HL-60/S4 treated with phorbol 12-myristate 13-acetate at 8.2 ng/mL for 4 days and 3 days (cell line): ENCODE results near the gene RXFP2.

Experiments used
- in situ Hi-C: fragments of 300-500 bp; cut with MboI; formaldehyde crosslinking; loops from 2 replicates; pipeline ENCODE4 v1.15.0; 2022; ENCODE audit warnings: low sequenced_read_pairs

Gene RXFP2

DNA sequence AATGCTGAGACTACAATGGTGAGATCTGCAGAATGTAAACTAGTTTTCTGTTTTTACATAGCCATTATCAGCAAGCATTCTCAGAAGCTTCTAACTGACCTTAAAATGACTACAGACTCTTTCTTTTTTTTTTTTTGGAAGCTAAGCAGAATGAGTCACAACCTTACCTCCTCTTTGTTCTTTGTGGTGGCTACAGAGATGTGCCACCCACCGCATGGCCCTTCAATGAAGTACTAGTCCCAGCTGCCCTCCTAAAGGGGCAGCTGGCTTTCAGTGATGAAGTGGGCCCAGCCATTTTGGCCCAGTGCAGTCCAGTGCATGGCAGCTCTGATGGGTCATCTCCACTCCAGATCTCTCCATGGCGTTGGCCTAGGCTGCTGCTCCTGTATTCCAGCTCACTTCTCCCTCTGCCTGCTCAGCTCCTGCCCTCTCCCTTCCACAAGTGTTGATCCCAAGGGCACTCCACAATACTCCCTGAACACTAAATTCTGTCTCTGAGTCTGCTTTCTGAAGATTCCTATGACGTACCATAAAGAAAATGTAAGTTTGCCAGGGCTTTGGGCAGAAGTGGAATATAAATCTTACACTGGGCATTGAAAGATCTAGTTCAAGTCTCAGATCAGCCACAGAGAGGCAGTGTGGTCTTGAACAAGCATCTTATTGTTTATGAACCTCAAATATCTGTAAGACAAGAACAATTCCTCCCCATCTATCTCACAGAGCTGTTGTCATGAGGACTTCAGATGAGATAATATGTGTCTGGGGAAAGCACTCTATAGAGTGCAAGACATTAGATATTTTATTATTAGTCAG lies 85.6 kb downstream of the RXFP2 start:
- in situ Hi-C loops: no loop called here

DNA sequence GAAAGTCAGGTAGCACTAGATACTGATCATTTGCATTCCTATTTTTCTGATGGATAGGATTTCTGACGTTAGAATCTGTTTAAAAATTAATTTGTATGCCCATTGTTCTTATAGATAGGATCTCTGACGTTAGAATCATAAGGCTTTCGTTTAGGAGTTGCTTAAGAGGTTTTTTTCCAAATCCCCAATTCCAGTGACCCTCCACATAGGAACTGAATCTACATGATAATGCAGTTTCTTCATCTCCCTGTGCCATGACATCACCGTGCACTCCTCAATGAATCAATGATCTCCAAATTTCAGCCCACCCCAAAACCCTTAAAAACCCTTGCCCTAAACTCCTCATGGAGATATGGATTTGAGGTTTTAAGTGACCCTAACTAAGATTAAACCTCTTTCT lies 87.2 kb downstream of the RXFP2 start:
- in situ Hi-C loops: no loop called here

DNA sequence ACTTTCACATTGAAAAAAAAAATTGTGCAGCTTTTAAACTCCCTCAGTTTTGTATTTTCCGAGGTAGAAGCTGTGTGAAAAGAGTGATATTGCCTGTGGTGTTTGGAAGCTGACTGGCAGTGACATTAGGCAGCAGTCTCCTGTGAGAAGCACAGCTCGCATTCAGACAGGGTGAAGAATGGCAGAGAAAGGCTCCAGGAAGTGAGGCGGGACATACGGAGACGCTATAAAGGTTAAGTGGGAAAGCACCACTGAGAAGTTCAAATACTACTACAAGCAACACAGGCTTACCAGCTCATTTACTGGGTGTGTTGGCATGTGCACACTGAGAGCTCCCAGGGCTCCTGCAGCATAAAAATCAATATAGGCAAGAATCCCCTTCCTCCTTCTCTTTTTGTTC lies 88.4 kb downstream of the RXFP2 start:
- in situ Hi-C loops: no loop called here

DNA sequence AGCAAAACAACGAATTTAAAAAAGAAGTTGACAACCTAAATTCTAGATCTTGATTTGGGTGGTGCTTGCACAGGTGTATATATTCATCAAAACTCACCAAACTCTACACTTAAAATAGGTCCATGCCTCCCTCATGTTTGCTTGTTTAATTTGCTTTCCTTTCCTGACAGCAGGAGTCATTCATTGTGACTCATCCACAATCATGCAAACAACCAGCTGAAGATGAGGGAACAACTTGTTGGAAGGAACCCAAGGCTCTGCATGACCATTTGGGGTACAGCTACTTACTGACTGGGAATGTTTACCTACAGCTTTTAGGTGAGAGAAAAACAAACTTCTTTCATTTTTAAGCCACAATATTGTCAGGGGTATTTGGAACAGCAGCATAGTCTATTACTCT lies 96.6 kb downstream of the RXFP2 start:
- in situ Hi-C loops: no loop called here

DNA sequence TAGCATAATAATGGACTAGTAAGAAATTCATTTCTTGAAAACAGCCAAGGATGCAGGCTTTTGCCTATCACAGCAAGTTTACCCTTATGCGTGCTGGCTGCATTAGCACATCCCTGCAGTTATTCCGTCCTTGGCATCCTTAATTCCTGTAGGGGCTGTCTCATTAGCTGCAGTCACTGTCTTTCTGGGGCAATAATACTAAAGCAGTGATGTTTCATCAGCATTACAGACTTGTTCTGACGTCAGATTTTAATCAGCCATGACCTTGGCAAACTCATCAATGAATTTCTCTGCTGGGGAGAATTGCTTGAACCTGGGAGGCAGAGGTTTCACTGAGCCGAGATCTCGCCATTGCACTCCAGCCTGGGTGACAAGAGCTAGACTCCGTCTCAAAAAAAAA lies 103.7 kb downstream of the RXFP2 start:
- in situ Hi-C loops: no loop called here

DNA sequence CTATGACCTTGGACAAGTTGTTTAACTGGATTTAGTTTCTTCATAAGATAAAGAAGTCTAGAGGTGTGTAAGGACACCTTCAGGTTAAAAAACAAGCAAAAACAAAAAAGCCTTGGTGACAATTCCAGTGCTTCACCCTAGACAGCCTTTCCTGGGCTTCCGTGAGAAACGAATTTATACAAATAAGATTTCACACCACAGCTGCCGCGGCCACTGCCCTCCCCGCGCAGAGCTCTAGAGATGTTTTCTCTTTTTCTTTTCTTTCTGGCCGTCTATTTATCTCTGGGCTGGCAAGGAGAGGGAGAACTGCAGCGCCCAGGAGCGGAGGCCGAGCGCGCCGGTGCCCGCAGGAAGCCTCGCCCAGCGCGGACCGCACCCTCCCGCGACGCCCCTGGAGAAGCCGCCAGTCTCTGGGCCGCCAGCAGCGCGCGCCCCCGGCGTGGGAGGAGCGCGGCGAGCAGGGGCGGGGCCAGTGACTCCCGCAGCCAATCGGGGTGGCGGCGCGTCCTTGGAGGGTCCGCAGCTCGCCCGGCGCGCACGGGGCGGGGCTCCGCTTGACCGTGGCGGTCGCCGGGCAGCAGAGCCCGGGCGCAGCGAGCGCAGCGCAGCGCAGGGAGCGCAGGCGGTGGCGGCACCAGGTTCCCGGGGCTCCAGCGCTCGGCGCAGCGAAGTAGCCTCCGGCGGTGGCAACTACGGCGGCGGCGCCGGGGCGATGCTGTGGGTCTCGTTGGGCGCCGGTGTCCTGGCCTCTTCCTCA lies 107.0 kb downstream of the RXFP2 start:
- in situ Hi-C loops: no loop called here

DNA sequence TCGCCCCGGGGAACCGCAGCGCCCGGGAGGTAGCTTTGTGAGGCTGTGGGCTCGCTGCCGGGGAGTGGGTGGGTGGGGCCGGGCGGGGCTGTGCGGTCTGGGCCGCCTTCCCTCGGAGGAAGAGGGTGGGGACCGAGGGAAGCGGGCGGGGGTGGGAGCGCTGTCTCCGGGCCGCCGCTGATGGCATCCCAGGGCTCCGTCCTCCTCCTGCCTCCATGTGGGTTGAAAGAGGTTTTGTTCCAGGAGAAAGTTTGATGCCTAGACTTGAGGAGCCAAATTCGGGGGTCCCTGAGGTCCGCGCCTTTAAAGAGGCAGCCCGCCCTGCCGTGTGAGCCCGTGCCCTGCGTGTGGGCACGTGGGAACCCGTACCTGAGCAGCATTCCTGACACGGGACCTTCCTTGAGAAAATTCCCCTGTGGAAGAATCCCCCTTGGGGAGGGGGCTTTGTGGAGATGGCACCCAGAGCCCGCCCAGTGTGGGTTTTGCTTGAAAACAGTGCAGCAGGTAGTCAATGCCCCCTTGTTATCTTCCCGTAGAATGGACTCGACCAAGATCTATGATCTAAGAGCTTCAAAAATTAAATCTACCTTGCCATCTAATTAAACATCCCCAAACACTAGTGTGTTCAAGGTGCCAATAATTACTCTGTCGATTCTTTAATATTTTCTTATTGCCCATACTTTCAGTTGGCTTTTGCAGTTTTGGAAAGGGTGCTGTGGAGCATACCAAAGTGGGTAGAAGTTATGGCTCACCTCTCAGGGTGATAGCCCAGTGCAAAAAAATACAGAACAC lies 107.8 kb downstream of the RXFP2 start:
- in situ Hi-C loops: no loop called here

DNA sequence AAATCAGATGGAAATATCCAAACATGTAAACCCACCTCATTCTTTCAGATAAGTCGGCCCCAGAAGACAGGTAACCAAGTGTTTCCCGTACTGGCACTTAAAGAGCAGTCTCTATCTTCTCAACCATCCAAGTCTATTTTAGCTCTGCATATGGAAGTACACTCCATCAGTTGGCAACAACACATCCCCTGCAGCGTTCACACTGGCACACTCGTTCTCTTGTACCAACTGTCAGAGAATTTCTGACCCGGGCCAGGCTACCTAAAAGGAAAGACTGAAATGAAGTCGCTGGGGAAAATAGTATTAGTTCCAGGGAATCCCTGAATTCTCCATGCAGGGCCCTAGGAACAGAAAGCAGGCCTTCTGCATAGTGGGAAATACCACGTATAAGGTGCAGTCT lies 109.3 kb downstream of the RXFP2 start:
- in situ Hi-C loops: no loop called here

DNA sequence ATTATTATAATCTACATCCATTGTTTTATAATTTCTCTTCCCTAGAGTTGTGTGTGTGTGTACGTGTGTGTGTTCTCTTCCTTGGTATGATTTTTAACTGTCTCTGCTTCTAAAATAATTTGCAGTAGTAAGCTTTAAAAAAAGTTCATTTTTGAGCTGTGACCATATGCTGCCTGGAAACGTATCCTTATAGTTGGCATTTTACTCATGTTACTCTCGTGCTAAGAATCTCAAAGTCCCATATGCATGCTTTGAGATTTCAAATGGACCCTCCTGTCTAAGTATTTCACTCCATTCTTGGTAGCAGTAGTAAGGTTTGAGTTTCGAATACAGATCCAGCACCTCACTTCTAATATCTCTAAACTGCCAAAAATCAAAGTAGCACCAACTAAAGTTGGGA lies 109.9 kb downstream of the RXFP2 start:
- in situ Hi-C loops: no loop called here

DNA sequence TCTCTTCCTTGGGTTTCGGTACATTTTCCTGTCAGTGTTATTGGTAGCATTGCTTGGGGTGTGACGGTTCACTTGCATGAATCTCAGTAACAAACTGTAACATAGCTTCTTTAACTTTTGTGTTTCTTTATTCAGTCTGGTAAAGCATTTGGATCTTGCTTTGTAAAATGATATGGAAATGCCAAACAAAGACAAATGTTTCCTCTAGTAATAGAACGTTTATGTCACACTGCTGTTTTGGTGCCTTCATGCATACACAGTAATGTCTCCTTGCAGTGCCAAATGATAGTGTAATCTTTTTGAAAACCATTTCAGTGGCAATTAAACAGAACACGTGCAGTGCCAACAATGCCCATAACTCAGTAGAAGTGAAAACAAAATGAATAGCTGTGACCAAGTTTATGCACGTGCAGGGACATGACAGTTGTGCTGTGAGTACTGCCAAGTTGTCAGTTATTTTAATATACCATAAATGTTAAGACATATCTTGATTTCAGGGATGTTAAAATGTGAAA lies 110.8 kb downstream of the RXFP2 start:
- in situ Hi-C loops: no loop called here

DNA sequence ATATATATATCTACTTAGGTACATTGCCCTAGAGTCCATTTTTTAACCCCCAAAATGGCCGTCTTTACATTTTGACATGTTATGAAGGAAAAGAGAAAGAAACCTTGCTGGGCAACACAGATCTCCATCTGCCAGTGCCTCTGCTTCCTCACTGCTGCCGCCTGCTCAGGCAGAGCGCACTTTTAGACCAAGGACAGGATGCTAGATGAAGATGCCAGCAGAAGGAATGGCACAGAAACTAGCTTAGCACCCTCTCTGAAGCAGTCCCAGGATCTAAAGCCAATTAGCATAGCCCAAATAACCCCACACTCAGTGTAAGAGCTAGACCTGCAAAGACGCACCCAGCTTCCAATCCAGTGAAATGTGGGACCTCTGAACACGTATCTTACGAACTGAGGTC lies 111.9 kb downstream of the RXFP2 start:
- in situ Hi-C loops: no loop called here
